Left kidney (tissue), 2 donors: ENCODE measurements around the gene PLA2G4E. TPM values are rescaled to one million over a fixed set of nuclear protein-coding genes. Genes with fewer than 3 reads are reported as not detected.

Source experiments
- DNase-seq: peaks from one replicate; pipeline ENCODE4 v3.0.0-alpha.2; 2013
- polyA plus RNA-seq: library from polyadenylated mRNA; unstranded; fragments of 120-200 nt; gene quantifications from one replicate; pipeline ENCODE4 v1.2.1, GENCODE V29; 2013; ENCODE audit not compliant: insufficient read length

Gene PLA2G4E
- polyA plus RNA-seq, 1 donor: not detected

- DNase-seq: no peak
These were observed 33.1 kb upstream of the PLA2G4E start for GRCh38 chr15:42053914-42054313.

GRCh38 chr15:42053010-42053409 lies 32.2 kb upstream of the PLA2G4E start:
- no peak for DNase-seq

GRCh38 chr15:42050484-42051255 lies 29.8 kb upstream of the PLA2G4E start:
- DNase-seq: no peak

- DNase-seq: no peak
These were observed 28.0 kb upstream of the PLA2G4E start for GRCh38 chr15:42048821-42049200.

GRCh38 chr15:42048080-42048820 lies 27.4 kb upstream of the PLA2G4E start:
- no peak for DNase-seq

- DNase-seq: no peak
These were observed 25.8 kb upstream of the PLA2G4E start for GRCh38 chr15:42046597-42046996.

GRCh38 chr15:42045211-42045615 lies 24.4 kb upstream of the PLA2G4E start:
- DNase-seq: no peak

- no peak for DNase-seq
These were observed 22.0 kb upstream of the PLA2G4E start for GRCh38 chr15:42042602-42043400.

DNA sequence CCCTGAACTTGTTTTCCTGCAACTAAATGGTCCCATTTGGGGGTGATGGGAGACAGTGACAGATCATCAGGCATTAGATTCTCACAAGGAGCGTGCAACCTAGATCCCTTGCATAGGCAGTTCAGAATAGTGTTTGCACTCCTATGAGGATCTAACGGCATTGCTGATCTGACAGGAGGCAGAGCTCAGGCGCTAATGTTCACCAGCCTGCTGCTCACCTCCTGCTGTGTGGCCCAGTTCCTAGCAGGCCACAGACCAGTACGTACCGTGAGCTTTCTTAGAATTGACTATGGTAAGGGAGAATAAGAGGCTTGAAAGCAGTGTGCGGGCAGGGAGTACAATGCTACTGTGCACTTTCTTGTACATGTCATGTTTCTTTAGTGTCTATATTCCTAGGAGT lies 17.6 kb upstream of the PLA2G4E start:
- DNase-seq: no peak

- peak; percentile 7 for DNase-seq
These were observed 16.8 kb upstream of the PLA2G4E start for GRCh38 chr15:42037656-42038055.

DNA sequence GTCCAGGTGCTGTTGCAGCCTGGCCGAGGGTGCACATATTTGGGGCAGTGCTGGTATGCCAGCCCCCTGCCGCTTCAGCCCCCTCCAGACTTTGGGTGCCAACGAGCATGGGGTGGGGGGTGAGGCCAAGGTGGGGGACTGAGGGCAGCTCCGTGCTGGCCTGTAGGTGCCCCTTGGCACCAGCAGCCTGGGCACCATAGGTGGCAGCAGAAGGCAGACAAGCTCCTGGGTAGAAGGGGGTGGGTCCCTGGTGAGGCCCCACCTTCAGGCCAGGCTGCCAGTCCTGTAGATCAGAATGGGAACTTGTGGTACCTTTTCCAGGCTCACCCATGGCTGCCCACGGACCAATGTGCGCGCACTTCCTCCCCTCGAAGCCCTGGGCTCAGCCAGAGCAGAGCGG lies 16.1 kb upstream of the PLA2G4E start:
- DNase-seq: no peak

DNA sequence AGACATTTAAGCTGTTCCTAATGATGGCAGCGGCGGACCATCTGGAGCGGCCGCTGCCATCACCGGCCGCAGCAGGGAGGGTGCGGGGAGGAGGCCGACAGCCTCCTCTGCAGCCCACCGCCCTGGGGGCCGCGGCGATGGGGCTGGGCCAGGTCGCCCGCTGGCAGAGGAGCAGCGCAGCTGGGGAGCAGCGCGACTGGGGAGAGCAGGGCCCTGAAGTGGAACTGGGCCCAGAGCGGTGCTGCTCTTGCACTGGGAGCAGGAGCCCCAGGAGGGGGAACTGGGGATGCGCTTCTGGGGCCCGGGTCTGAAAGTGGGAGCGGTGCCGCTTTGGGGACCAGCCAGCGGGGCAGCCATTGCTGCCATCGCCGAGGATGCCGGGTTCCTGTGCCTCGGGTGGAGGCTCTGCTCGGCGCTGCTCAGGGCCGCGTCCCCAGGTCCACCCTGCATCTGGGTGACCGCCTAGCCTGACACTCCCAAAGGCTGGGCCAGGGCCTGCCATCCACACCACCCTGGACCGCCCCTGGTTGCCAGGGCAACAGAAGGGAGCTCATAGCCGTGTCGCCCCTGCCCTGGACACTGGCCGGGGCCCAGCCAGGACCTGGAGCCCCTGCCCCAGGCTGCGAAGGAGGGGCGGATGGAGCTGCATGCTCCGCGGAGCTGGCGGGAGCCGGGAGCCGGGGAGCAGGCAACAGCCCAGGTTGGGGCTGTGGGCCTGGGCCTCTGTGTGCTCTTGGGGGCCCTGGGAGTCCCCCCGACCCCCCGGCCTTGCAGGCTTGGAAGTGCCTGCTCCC lies 15.5 kb upstream of the PLA2G4E start:
- no peak for DNase-seq

DNA sequence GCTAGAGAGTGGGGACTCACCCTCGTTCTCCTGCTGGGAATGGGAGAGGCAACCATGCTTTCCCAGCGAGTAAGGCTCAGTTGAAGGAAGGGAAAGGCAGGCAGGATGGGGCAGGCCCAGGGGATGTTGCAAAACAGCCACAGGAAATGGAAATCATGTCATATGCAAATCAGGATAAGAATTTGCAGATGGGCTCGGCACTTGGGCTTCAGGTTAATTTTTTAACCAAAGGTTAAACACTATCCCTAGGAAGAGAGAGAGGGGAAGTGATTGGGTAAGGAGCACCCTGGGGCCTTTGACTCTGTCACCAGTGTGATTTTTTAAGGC lies 14.6 kb upstream of the PLA2G4E start:
- no peak for DNase-seq

DNA sequence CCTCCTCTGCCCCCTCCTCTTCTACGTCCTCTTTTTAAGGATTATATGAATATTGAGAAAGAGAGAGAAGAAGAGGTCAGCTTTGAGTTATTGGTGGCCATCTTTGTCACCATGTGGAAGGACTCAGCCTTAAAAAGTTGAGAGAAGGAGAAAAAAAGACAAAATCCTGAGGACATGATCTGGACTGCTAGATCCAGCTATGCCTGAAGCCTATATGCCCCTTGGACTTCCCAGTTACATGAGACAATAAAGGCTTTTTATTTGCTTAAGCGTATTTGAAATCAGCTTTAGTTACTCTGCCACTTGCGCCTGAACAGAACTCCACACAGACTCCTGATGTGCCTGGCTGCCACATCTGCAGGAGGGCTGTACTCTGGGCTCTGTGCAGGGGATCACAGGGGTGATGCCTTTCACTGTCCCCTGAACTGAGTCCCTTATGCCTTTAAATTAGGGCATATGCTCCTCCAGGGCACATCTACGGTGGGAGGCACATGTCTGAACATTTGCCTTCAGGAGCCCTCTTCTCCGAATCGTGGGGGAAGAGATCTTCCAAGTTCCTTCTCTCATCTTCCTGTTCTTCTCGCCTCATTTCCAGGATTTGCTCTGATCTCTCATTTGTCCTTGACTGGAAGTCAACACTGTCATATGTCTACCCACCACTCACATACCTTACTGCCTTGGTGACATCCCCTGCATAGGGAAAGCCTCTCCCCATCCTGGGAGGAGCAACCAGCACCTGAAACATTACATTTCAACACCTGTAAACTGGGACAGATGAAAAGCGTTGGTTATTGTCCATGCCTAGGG lies 14.0 kb upstream of the PLA2G4E start:
- no peak for DNase-seq

GRCh38 chr15:42033214-42033873 lies 12.5 kb upstream of the PLA2G4E start:
- DNase-seq: no peak

- no peak for DNase-seq
These were observed 11.8 kb upstream of the PLA2G4E start for GRCh38 chr15:42032376-42033213.

DNA sequence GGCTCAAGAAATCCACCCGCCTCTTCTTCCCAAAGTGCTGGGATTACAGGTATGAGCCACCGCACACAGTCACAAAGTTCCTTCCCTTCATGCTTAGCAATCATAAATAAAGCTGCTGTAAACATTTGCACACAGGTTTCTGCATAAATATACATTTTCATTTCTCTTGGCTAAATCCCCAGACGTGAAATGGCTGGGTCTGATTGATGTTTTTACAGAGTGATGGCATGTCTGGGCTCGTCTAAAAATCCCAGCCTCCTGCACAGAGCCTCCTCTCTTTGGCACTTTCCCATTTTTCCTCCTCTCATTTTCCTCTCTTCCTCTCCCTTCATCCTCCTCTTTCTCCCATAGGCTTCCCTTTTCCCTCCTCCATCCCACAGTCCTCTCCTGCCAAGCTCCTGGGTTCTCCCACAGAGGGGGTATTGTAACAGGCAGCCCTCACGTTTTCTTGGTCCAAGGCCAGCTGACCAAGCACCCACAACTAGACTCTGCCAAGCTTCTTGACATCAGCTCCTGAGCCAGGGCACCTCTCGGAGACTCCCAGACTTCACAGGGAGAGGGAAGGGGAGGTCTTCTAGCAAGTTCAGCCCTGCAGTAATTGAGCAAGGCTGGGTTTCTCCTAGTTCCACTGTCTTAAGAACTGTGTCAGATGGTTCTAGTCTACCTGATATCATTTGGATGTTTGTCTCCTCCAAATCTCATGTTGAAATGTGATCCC lies 10.5 kb upstream of the PLA2G4E start:
- DNase-seq: no peak

DNA sequence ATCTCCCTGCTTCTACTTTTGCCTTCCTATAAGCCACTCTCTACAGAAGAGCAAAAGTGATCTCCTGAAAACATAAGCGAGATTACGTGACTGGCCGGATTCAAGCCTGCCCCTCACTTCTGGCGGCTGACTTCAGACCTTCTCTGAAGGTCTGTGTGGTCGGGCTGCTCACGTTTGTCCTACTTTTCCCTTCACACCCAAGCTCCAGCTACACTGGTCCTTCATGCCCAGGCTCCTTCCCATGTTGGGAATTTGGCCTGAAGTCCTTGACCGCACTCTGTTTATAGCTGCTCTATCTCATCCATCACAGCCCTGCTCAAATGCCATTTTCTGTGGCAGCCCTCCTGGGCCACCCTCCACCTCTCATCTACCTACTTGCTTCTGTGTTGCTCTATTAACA lies 6.7 kb upstream of the PLA2G4E start:
- DNase-seq: no peak

- no peak for DNase-seq
These were observed 3.5 kb upstream of the PLA2G4E start for GRCh38 chr15:42024303-42024702.
